Ovary (tissue), 9 donors: ENCODE results near the gene TUBB6. TPM values are rescaled to one million over a fixed set of nuclear protein-coding genes. Genes with fewer than 3 reads are reported as not detected.

Source experiments
- DNase-seq, 5 donors: peaks; one replicate each; pipeline ENCODE4 v3.0.0-alpha.2; 2019 to 2020
- H3K27ac ChIP-seq, 2 donors: fragments of 200-600 bp; one replicate each; pipeline versions ENCODE4 v1.5.1 to v1.8.0; 2019 to 2022
- H3K27me3 ChIP-seq: fragments of 200-600 bp; one replicate; pipeline ENCODE4 v1.8.0; 2022
- H3K36me3 ChIP-seq: fragments of 200-600 bp; sonication (generic); one replicate; pipeline ENCODE4 v1.5.1; 2019
- H3K4me1 ChIP-seq: one replicate; pipeline ENCODE4 v1.8.1; 2013; ENCODE audit warnings: mild to moderate bottlenecking, moderate library complexity; ENCODE audit not compliant: insufficient read depth
- H3K4me3 ChIP-seq: fragments of 200-600 bp; sonication (generic); one replicate; pipeline ENCODE4 v1.5.1; 2017
- H3K9me3 ChIP-seq, 2 donors: fragments of 200-600 bp in 1 of 2; sonication (generic) in 1 of 2; one replicate each; pipeline versions ENCODE4 v1.5.1 to v1.8.1; 2013 to 2019; ENCODE audit warnings: mild to moderate bottlenecking in 1 of 2, moderate library complexity in 1 of 2
- CTCF ChIP-seq, 3 donors: fragments of 450-650 bp in 2 of 3; fragments of 200-600 bp in 1 of 3; IDR thresholded peaks; one replicate each; pipeline versions ENCODE4 v1.5.1 to v1.8.0; 2016 to 2022; ENCODE audit warnings: antibody characterized with exemption in 3 of 3, mild to moderate bottlenecking in 1 of 3
- EP300 ChIP-seq: sonication (generic); formaldehyde crosslinking; IDR thresholded peaks from one replicate; pipeline ENCODE4 v1.6.1; 2017; ENCODE audit warnings: antibody characterized with exemption
- POLR2A ChIP-seq: fragments of 450-650 bp; IDR thresholded peaks from one replicate; pipeline ENCODE4 v1.6.1; 2017; ENCODE audit warnings: antibody characterized with exemption, mild to moderate bottlenecking, moderate library complexity
- WGBS, 3 donors: extraction: QIAGEN DNeasy Blood & Tissue Kit in 1 of 3; methylation state at CpG; one replicate each; pipeline versions ENCODE4 v1.1.5 to v1.1.7; 2013 to 2017; 5-methylcytosine and 5-hydroxymethylcytosine counted together
- intact Hi-C, 4 donors: fragments of 100-400 bp; cut with DNase I; formaldehyde crosslinking; loops; one replicate each; pipeline versions ENCODE4 v1.11.0 to v1.15.1; 2022 to 2023
- polyA plus RNA-seq, 2 donors: library from polyadenylated mRNA; stranded (reverse); fragments of 200-250 nt in 1 of 2; fragments of 350-450 nt in 1 of 2; fragmentation: Illumina TruSeq in 1 of 2; extraction: RNeasy Lipid Tissue Mini Kit (QIAGEN cat#74804) in 1 of 2; gene quantifications; one replicate each; pipeline ENCODE4 v1.2.3, GENCODE V29; 2013 to 2014
- total RNA-seq, 7 donors: library from RNA; depleted of rRNA in 2 of 7; stranded (reverse); fragments of >200 nt in 2 of 7; fragmentation: NEBNext Ultra II Directional in 3 of 7; extraction: Animal tissue kit (Norgen Biotek cat#: 25700) in 3 of 7; gene quantifications; one replicate each; pipeline versions ENCODE4 v1.1.0 to v1.2.4, GENCODE V29; 2016 to 2023
- donor health status: DM: no; HTN: no; CAD: no; lungs with moderate emphysema.
- donor health status: DM: no; HTN: no; CAD: no.
- donor health status: Bipolar disorder and iron deficiency.
- donor health status: DM: yes; HTN: yes; CAD: no.
- donor health status: DM: no; HTN: no; CAD: no.
- donor health status: DM: yes; HTN: yes; CAD: no.

TUBB6 gene
- total and polyA plus RNA-seq, 9 donors: 77.3 to 155 (median 121) TPM

DNA sequence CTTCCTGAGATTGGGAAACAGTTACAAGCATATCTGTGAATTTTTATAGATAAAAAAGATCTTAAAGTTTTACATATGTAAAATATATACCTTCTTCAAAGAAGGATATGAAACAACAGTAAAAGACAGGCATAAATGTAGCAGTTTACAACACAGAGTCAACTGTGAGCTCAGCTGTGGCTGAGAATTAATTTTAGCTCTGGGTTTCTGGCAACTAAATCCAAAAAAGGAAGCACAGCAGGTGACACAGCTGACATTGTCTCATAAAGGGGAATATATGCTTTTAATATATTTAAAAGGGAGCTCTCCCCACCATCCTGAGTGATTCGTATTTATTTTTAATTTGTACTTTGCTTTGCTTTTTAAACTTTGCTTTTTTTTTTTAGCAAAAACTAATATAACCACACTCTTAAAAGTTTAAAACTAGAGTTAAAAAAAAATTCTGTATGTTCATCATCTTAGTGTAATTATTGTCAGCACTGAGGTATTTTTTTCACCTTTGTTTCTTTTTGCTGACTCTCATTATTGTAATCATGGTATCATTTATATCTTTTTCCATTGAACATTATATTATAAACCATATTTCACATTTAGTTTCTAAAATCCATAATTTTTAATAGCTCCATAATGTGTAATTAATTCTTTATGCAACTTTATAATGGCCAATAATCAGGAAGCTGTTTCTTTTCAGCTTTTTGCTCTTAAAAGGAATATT is 6.7 kb downstream of the TUBB6 start:
- Histone ChIP-seq H3K4me3 (no peak overlapping the region), H3K36me3 (no peaks in the 10 kb centered on the region), H3K9me3 (no peaks in the 10 kb centered on the region), H3K27me3 (no peaks in the 10 kb centered on the region), H3K4me1 (peaks cover 4% of the 10 kb centered on the region), H3K27ac (no peak overlapping the region)
- WGBS, 3 donors: 71 to 91% (median 81%) methylated on average over 1 of the region's 1 CpG
- intact Hi-C loops: no loop called here
- no peak for DNase-seq
- TF ChIP-seq CTCF (IDR thresholded peaks at IDR 0.05) (no peak), POLR2A (no peak), EP300 (no peak)

DNA sequence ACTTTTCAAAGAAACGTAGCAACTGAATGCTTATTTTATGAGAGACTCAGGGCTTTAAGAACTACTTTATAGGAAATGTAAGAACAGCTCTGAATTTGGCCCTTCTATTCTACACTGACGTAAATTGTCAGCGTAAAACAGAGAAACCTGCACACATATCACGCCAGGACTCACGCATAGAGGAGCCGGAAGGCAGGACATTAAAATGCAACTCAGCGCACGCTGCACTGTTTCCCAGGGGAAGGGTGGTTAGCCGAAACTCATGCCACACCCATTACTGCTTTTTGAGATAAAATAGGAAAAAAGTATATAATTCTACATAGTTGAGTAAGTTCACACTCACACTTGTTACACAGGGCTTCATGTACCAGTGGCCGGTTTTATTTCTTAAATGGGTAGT is 7.4 kb downstream of the TUBB6 start:
- no peak for DNase-seq
- WGBS, 3 donors: 48 to 83% (median 74%) methylated on average over 10 of the region's 10 CpGs
- Histone ChIP-seq H3K27me3 (no peaks in the 10 kb centered on the region), H3K9me3 (no peaks in the 10 kb centered on the region), H3K4me3 (no peak overlapping the region), H3K36me3 (no peaks in the 10 kb centered on the region), H3K27ac (no peak overlapping the region), H3K4me1 (peaks cover 4% of the 10 kb centered on the region)
- intact Hi-C loops: no loop called here
- TF ChIP-seq EP300 (no peak), POLR2A (no peak), CTCF (IDR thresholded peaks at IDR 0.05) (no peak)

- intact Hi-C loops: no loop called here
- TF ChIP-seq POLR2A (no peak), EP300 (no peak), CTCF (IDR thresholded peaks at IDR 0.05) (no peak)
- H3K9me3 ChIP-seq: no peaks in the 10 kb centered on the region
- H3K36me3 ChIP-seq: no peaks in the 10 kb centered on the region
- no peaks in the 10 kb centered on the region for H3K27me3 ChIP-seq
- no peak for DNase-seq
- H3K4me1 ChIP-seq: peaks cover 4% of the 10 kb centered on the region
- no peak overlapping the region for H3K4me3 ChIP-seq
- WGBS, 3 donors: 41 to 58% (median 52%) methylated on average over 5 of the region's 5 CpGs
- H3K27ac ChIP-seq: no peak overlapping the region
Observed at GRCh38 chr18:12315911-12316310, 7.9 kb downstream of the TUBB6 start.

GRCh38 chr18:12317664-12318333 is 9.8 kb downstream of the TUBB6 start:
- Histone ChIP-seq H3K27ac (no peak overlapping the region), H3K36me3 (no peaks in the 10 kb centered on the region), H3K27me3 (no peaks in the 10 kb centered on the region), H3K4me1 (peaks cover 4% of the 10 kb centered on the region), H3K4me3 (no peak overlapping the region), H3K9me3 (no peaks in the 10 kb centered on the region)
- intact Hi-C loops: no loop called here
- TF ChIP-seq EP300: no peak
- no peak for TF ChIP-seq CTCF (IDR thresholded peaks at IDR 0.05)
- TF ChIP-seq POLR2A: no peak
- peak in 1 of 5 donors; percentile 57 for DNase-seq
- 42 to 52% (median 45%) methylated on average over 6 of the region's 6 CpGs for WGBS, 3 donors
